ENCODE measurements around the gene DPAGT1. TPM values are rescaled to one million over a fixed set of nuclear protein-coding genes. Genes with fewer than 3 reads are reported as not detected.
"Not testable (repeated sequence)": the region's sequence is repeated elsewhere in the genome, so short reads cannot be mapped to it uniquely, and the experiment has no call there.

DPAGT1 gene
- total RNA-seq, 1 donor from 2014 or later = 41.2 TPM

GRCh38 chr11:119145551-119145950 lies 43.9 kb upstream of the DPAGT1 start:
- Mint-ChIP-seq H3K27me3 (ENCODE audit: low read depth) (peaks cover 5% of the 10 kb centered on the region), H3K4me1 (ENCODE audit: low read depth) (peaks cover 9% of the 10 kb centered on the region), H3K27ac (ENCODE audit: unreplicated experiment) (no peak overlapping the region), H3K4me3 (ENCODE audit: unreplicated experiment) (no peak overlapping the region), H3K9me3 (ENCODE audit: low read depth) (no peaks in the 10 kb centered on the region), H3K36me3 (ENCODE audit: low read depth) (no peaks in the 10 kb centered on the region)
- no peak for TF ChIP-seq CTCF (IDR thresholded peaks at IDR 0.05)
- DNase-seq (ENCODE audit: low spot score) = no peak

GRCh38 chr11:119144825-119145486 lies 43.3 kb upstream of the DPAGT1 start:
- peak; percentile 83 for TF ChIP-seq CTCF (IDR thresholded peaks at IDR 0.05)
- Mint-ChIP-seq H3K27me3 (ENCODE audit: low read depth) (peaks cover 5% of the 10 kb centered on the region), H3K4me1 (ENCODE audit: low read depth) (peaks cover 9% of the 10 kb centered on the region), H3K4me3 (ENCODE audit: unreplicated experiment) (no peak overlapping the region), H3K27ac (ENCODE audit: unreplicated experiment) (no peak overlapping the region), H3K9me3 (ENCODE audit: low read depth) (no peaks in the 10 kb centered on the region), H3K36me3 (ENCODE audit: low read depth) (no peaks in the 10 kb centered on the region)
- DNase-seq (ENCODE audit: low spot score) = peak; percentile 49

GRCh38 chr11:119139276-119139675 lies 37.6 kb upstream of the DPAGT1 start:
- not testable (repeated sequence) for H3K4me3 Mint-ChIP-seq (ENCODE audit: unreplicated experiment); H3K36me3 Mint-ChIP-seq (ENCODE audit: low read depth); H3K27me3 Mint-ChIP-seq (ENCODE audit: low read depth); H3K27ac Mint-ChIP-seq (ENCODE audit: unreplicated experiment); H3K9me3 Mint-ChIP-seq (ENCODE audit: low read depth); DNase-seq (ENCODE audit: low spot score); H3K4me1 Mint-ChIP-seq (ENCODE audit: low read depth)

GRCh38 chr11:119134389-119134978 lies 32.8 kb upstream of the DPAGT1 start:
- DNase-seq (ENCODE audit: low spot score) = no peak
- Mint-ChIP-seq H3K4me3 (ENCODE audit: unreplicated experiment) (no peak overlapping the region), H3K36me3 (ENCODE audit: low read depth) (peaks cover 37% of the 10 kb centered on the region), H3K27ac (ENCODE audit: unreplicated experiment) (no peak overlapping the region), H3K9me3 (ENCODE audit: low read depth) (no peaks in the 10 kb centered on the region), H3K27me3 (ENCODE audit: low read depth) (no peaks in the 10 kb centered on the region), H3K4me1 (ENCODE audit: low read depth) (no peaks in the 10 kb centered on the region)
- peak; percentile 72 for TF ChIP-seq CTCF (IDR thresholded peaks at IDR 0.05)

- H3K27me3 Mint-ChIP-seq (ENCODE audit: low read depth) = no peaks in the 10 kb centered on the region
- no peak overlapping the region for H3K4me3 Mint-ChIP-seq (ENCODE audit: unreplicated experiment)
- no peak overlapping the region for H3K27ac Mint-ChIP-seq (ENCODE audit: unreplicated experiment)
- DNase-seq (ENCODE audit: low spot score) = no peak
- H3K36me3 Mint-ChIP-seq (ENCODE audit: low read depth) = peaks cover 37% of the 10 kb centered on the region
- no peaks in the 10 kb centered on the region for H3K4me1 Mint-ChIP-seq (ENCODE audit: low read depth)
- no peak for TF ChIP-seq CTCF (IDR thresholded peaks at IDR 0.05)
- H3K9me3 Mint-ChIP-seq (ENCODE audit: low read depth) = no peaks in the 10 kb centered on the region
Measured at GRCh38 chr11:119130662-119131061, 29.0 kb upstream of the DPAGT1 start.
